OCI-LY3 (cell line): Measurements from ENCODE around the gene VPS4B.

ENCODE experiments used
- CTCF ChIP-seq: fragments of 200-600, 300-600 bp; sonication (generic); IDR thresholded peaks from 2 replicates; pipeline ENCODE4 v1.5.1; 2014; ENCODE audit warnings: antibody characterized with exemption, low read length, low read depth
- EZH2phosphoT487 ChIP-seq: fragments of 200-600 bp; shearing (Covaris generic); IDR thresholded peaks from 2 replicates; pipeline ENCODE4 v1.6.1; 2018; ENCODE audit warnings: antibody characterized with exemption, mixed run types, low read depth

- no peak for TF ChIP-seq CTCF
- TF ChIP-seq EZH2phosphoT487: no peak
Observed at GRCh38 chr18:63356272-63356896, 65.9 kb downstream of the VPS4B start.
